Loucy (cell line): Measurements from ENCODE around the gene ANKRD6.

Experiments used
- EZH2phosphoT487 ChIP-seq: fragments of 200-600 bp; IDR thresholded peaks from 2 replicates; pipeline ENCODE4 v1.6.1; 2018; ENCODE audit warnings: antibody characterized with exemption, mild to moderate bottlenecking, moderate library complexity, borderline replicate concordance
- TF ChIP-seq, protein P1 (sequence below): fragments of 200-600 bp; sonication (generic); conservative IDR thresholded peaks from 2 replicates; pipeline ENCODE4 v1.5.1; 2014; ENCODE audit warnings: mild to moderate bottlenecking, antibody characterized with exemption, low read length

DNA sequence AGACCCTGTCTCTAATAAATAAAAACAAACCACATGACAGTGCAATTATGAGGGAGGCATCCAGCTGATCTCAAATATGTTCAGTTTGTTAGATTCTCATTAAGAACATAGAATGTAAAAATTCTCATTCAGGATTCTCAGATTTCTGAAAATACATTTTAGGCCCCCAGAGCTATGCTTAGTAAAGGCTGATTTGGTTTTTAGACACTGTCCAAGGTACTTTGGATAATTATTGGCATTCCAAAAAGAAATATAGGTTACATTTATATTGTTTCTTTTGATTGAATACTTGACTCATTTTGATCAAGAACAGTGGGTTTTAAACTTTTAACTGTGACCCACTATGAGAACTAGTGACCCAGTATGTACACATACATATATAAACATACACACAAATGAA lies 55.5 kb downstream of the ANKRD6 start:
- TF ChIP-seq, protein P1, sequence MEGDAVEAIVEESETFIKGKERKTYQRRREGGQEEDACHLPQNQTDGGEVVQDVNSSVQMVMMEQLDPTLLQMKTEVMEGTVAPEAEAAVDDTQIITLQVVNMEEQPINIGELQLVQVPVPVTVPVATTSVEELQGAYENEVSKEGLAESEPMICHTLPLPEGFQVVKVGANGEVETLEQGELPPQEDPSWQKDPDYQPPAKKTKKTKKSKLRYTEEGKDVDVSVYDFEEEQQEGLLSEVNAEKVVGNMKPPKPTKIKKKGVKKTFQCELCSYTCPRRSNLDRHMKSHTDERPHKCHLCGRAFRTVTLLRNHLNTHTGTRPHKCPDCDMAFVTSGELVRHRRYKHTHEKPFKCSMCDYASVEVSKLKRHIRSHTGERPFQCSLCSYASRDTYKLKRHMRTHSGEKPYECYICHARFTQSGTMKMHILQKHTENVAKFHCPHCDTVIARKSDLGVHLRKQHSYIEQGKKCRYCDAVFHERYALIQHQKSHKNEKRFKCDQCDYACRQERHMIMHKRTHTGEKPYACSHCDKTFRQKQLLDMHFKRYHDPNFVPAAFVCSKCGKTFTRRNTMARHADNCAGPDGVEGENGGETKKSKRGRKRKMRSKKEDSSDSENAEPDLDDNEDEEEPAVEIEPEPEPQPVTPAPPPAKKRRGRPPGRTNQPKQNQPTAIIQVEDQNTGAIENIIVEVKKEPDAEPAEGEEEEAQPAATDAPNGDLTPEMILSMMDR: no peak
- TF ChIP-seq EZH2phosphoT487: no peak
